ENCODE data around the gene TTYH1.

Gene TTYH1

GRCh38 chr19:54407780-54408179 lies 7.5 kb upstream of the TTYH1 start:
- H3K9me3 Mint-ChIP-seq, result peaks cover 9% of the 10 kb centered on the region
- intact Hi-C loops (cut with micrococcal nuclease), result no loop called here
- no peaks in the 10 kb centered on the region for H3K36me3 Mint-ChIP-seq (ENCODE audit: low read depth)
- H3K27ac Mint-ChIP-seq, result no peak overlapping the region
- no peak overlapping the region for H3K4me3 Mint-ChIP-seq
- H3K27me3 Mint-ChIP-seq, result peaks cover 62% of the 10 kb centered on the region
- H3K4me1 Mint-ChIP-seq (ENCODE audit: low read depth), result no peaks in the 10 kb centered on the region

- no peaks in the 10 kb centered on the region for H3K4me1 Mint-ChIP-seq (ENCODE audit: low read depth)
- H3K4me3 Mint-ChIP-seq, result no peak overlapping the region
- intact Hi-C loops (cut with micrococcal nuclease), result no loop called here
- H3K36me3 Mint-ChIP-seq (ENCODE audit: low read depth), result no peaks in the 10 kb centered on the region
- H3K9me3 Mint-ChIP-seq, result peaks cover 14% of the 10 kb centered on the region
- H3K27me3 Mint-ChIP-seq, result peaks cover 67% of the 10 kb centered on the region
- no peak overlapping the region for H3K27ac Mint-ChIP-seq
Measured at GRCh38 chr19:54408456-54409026, 6.7 kb upstream of the TTYH1 start.

- intact Hi-C loops (cut with micrococcal nuclease), result no loop called here
- Mint-ChIP-seq H3K9me3 (peaks cover 24% of the 10 kb centered on the region), H3K36me3 (ENCODE audit: low read depth) (no peaks in the 10 kb centered on the region), H3K4me1 (ENCODE audit: low read depth) (no peaks in the 10 kb centered on the region), H3K4me3 (no peak overlapping the region), H3K27me3 (peaks cover 71% of the 10 kb centered on the region), H3K27ac (no peak overlapping the region)
Measured at GRCh38 chr19:54411033-54411432, 4.2 kb upstream of the TTYH1 start.

GRCh38 chr19:54412877-54413276 lies 2.4 kb upstream of the TTYH1 start:
- Mint-ChIP-seq H3K9me3 (peaks cover 23% of the 10 kb centered on the region), H3K27ac (no peak overlapping the region), H3K4me1 (ENCODE audit: low read depth) (peaks cover 11% of the 10 kb centered on the region), H3K4me3 (no peak overlapping the region), H3K36me3 (ENCODE audit: low read depth) (no peaks in the 10 kb centered on the region), H3K27me3 (peaks cover 81% of the 10 kb centered on the region)
- intact Hi-C loops (cut with micrococcal nuclease), result no loop called here

- intact Hi-C loops (cut with micrococcal nuclease), result no loop called here
Measured at GRCh38 chr19:54414156-54414555, 1.1 kb upstream of the TTYH1 start.

GRCh38 chr19:54415901-54416673 lies 823 bp downstream of the TTYH1 start:
- intact Hi-C loops (cut with micrococcal nuclease), result no loop called here
- H3K4me3 Mint-ChIP-seq, result no peak overlapping the region
- peaks cover 18% of the 10 kb centered on the region for H3K4me1 Mint-ChIP-seq (ENCODE audit: low read depth)
- H3K27ac Mint-ChIP-seq, result no peak overlapping the region
- peaks cover 15% of the 10 kb centered on the region for H3K9me3 Mint-ChIP-seq
- peaks cover 82% of the 10 kb centered on the region for H3K27me3 Mint-ChIP-seq
- no peaks in the 10 kb centered on the region for H3K36me3 Mint-ChIP-seq (ENCODE audit: low read depth)

More at GRCh38 chr19:54414156-54414555, 1.1 kb upstream of the TTYH1 start:
- no peak overlapping the region for H3K4me3 Mint-ChIP-seq
- H3K36me3 Mint-ChIP-seq (ENCODE audit: low read depth), result no peaks in the 10 kb centered on the region
- H3K27me3 Mint-ChIP-seq, result peaks cover 87% of the 10 kb centered on the region
- peaks cover 18% of the 10 kb centered on the region for H3K4me1 Mint-ChIP-seq (ENCODE audit: low read depth)
- H3K27ac Mint-ChIP-seq, result no peak overlapping the region
- H3K9me3 Mint-ChIP-seq, result peaks cover 15% of the 10 kb centered on the region

GRCh38 chr19:54416695-54417491 lies 1.6 kb downstream of the TTYH1 start:
- intact Hi-C loops (cut with micrococcal nuclease), result no loop called here
- H3K4me1 Mint-ChIP-seq (ENCODE audit: low read depth), result peaks cover 18% of the 10 kb centered on the region
- H3K27ac Mint-ChIP-seq, result no peak overlapping the region
- H3K36me3 Mint-ChIP-seq (ENCODE audit: low read depth), result no peaks in the 10 kb centered on the region
- H3K4me3 Mint-ChIP-seq, result no peak overlapping the region
- peaks cover 15% of the 10 kb centered on the region for H3K9me3 Mint-ChIP-seq
- peaks cover 79% of the 10 kb centered on the region for H3K27me3 Mint-ChIP-seq

GRCh38 chr19:54418030-54418929 lies 3.0 kb downstream of the TTYH1 start:
- Mint-ChIP-seq H3K27me3 (peaks cover 82% of the 10 kb centered on the region), H3K9me3 (peaks cover 12% of the 10 kb centered on the region), H3K27ac (peak overlapping the region; percentile 0)

GRCh38 chr19:54418930-54419800 lies 3.9 kb downstream of the TTYH1 start:
- no peak overlapping the region for H3K27ac Mint-ChIP-seq
- no peaks in the 10 kb centered on the region for H3K36me3 Mint-ChIP-seq (ENCODE audit: low read depth)
- H3K4me1 Mint-ChIP-seq (ENCODE audit: low read depth), result peaks cover 18% of the 10 kb centered on the region
- peaks cover 3% of the 10 kb centered on the region for H3K9me3 Mint-ChIP-seq
- peaks cover 82% of the 10 kb centered on the region for H3K27me3 Mint-ChIP-seq
- intact Hi-C loops (cut with micrococcal nuclease), result no loop called here
- no peak overlapping the region for H3K4me3 Mint-ChIP-seq

More at GRCh38 chr19:54418030-54418929, 3.0 kb downstream of the TTYH1 start:
- intact Hi-C loops (cut with micrococcal nuclease), result no loop called here
- Mint-ChIP-seq H3K36me3 (ENCODE audit: low read depth) (no peaks in the 10 kb centered on the region), H3K4me1 (ENCODE audit: low read depth) (peaks cover 18% of the 10 kb centered on the region), H3K4me3 (no peak overlapping the region)

GRCh38 chr19:54420068-54420382 lies 4.8 kb downstream of the TTYH1 start:
- intact Hi-C loops (cut with micrococcal nuclease), result no loop called here
- H3K36me3 Mint-ChIP-seq (ENCODE audit: low read depth), result no peaks in the 10 kb centered on the region
- no peak overlapping the region for H3K4me3 Mint-ChIP-seq
- H3K9me3 Mint-ChIP-seq, result no peaks in the 10 kb centered on the region
- peaks cover 20% of the 10 kb centered on the region for H3K4me1 Mint-ChIP-seq (ENCODE audit: low read depth)
- no peak overlapping the region for H3K27ac Mint-ChIP-seq
- H3K27me3 Mint-ChIP-seq, result peaks cover 82% of the 10 kb centered on the region

- Mint-ChIP-seq H3K36me3 (ENCODE audit: low read depth) (no peaks in the 10 kb centered on the region), H3K27ac (no peak overlapping the region), H3K9me3 (no peaks in the 10 kb centered on the region), H3K4me3 (no peak overlapping the region), H3K27me3 (peaks cover 85% of the 10 kb centered on the region), H3K4me1 (ENCODE audit: low read depth) (peaks cover 24% of the 10 kb centered on the region)
- intact Hi-C loops (cut with micrococcal nuclease), result no loop called here
Measured at GRCh38 chr19:54420383-54421168, 5.3 kb downstream of the TTYH1 start.

GRCh38 chr19:54421169-54421516 lies 5.9 kb downstream of the TTYH1 start:
- peaks cover 24% of the 10 kb centered on the region for H3K4me1 Mint-ChIP-seq (ENCODE audit: low read depth)
- no peak overlapping the region for H3K4me3 Mint-ChIP-seq
- no peak overlapping the region for H3K27ac Mint-ChIP-seq
- H3K27me3 Mint-ChIP-seq, result peaks cover 85% of the 10 kb centered on the region
- H3K9me3 Mint-ChIP-seq, result no peaks in the 10 kb centered on the region
- no peaks in the 10 kb centered on the region for H3K36me3 Mint-ChIP-seq (ENCODE audit: low read depth)
- intact Hi-C loops (cut with micrococcal nuclease), result no loop called here

Data from dendritic cell treated with granulocyte-macrophage colony-stimulating factor and Interleukin-4, amounts not matched to agents 40 ng/mL and 50 ng/mL, for 4 days (primary cell).